Activated effector memory CD4-positive, alpha-beta T cell treated with anti-CD3 and anti-CD28 coated beads, Interleukin-2, amount 50 U/mL, for 16 hours (primary cell): Measurements from ENCODE around the gene NABP2.
"Not testable (repeated sequence)": the region's sequence is repeated elsewhere in the genome, so short reads cannot be mapped to it uniquely, and the experiment has no call there.

Experiments used
- DNase-seq: peaks from one replicate; pipeline ENCODE4 v3.0.0-alpha.2; 2020

The NABP2 gene

GRCh38 chr12:56224102-56224701 lies at the start of gene NABP2:
Gene NABP2, plus strand, starts transcription at chr12:56224342. Its CDS starts 515 bp downstream, at chr12:56224857.
- DNase-seq: peak; percentile 98

- DNase-seq: no peak
These were observed 45.8 kb upstream of the NABP2 start for GRCh38 chr12:56178347-56178746.

- DNase-seq: no peak
These were observed 37.2 kb upstream of the NABP2 start for GRCh38 chr12:56186957-56187356.

GRCh38 chr12:56188131-56188777 lies 35.9 kb upstream of the NABP2 start:
- DNase-seq: no peak

GRCh38 chr12:56188778-56189098 lies 35.4 kb upstream of the NABP2 start:
- DNase-seq: peak; percentile 72

- DNase-seq: peak; percentile 94
These were observed 34.8 kb upstream of the NABP2 start, which contains the start of gene SMARCC2 for GRCh38 chr12:56189099-56189917. Gene SMARCC2, minus strand, starts transcription at chr12:56189483. Its CDS starts 22 bp downstream, at chr12:56189461.

GRCh38 chr12:56189918-56190694 lies 34.0 kb upstream of the NABP2 start:
- DNase-seq: peak; percentile 92

GRCh38 chr12:56190695-56191155 lies 33.4 kb upstream of the NABP2 start:
- no peak for DNase-seq

GRCh38 chr12:56192582-56192981 lies 31.6 kb upstream of the NABP2 start:
- DNase-seq: no peak

- peak; percentile 83 for DNase-seq
These were observed 31.0 kb upstream of the NABP2 start for GRCh38 chr12:56193025-56193578.

- not testable (repeated sequence) for DNase-seq
These were observed 27.2 kb upstream of the NABP2 start for GRCh38 chr12:56196818-56197550.

- DNase-seq: no peak
These were observed 26.1 kb upstream of the NABP2 start for GRCh38 chr12:56197921-56198635.

GRCh38 chr12:56198836-56199235 lies 25.3 kb upstream of the NABP2 start:
- no peak for DNase-seq

- no peak for DNase-seq
These were observed 21.8 kb upstream of the NABP2 start for GRCh38 chr12:56202366-56202765.

- DNase-seq: no peak
These were observed 21.3 kb upstream of the NABP2 start for GRCh38 chr12:56202838-56203237.

- no peak for DNase-seq
These were observed 19.9 kb upstream of the NABP2 start for GRCh38 chr12:56204275-56204674.

- no peak for DNase-seq
These were observed 18.7 kb upstream of the NABP2 start for GRCh38 chr12:56205445-56205844.

GRCh38 chr12:56206452-56207166 lies 17.5 kb upstream of the NABP2 start:
- peak; percentile 75 for DNase-seq

- no peak for DNase-seq
These were observed 16.1 kb upstream of the NABP2 start for GRCh38 chr12:56208006-56208405.

- DNase-seq: no peak
These were observed 11.8 kb upstream of the NABP2 start for GRCh38 chr12:56212361-56212760.

GRCh38 chr12:56213878-56214277 lies 10.3 kb upstream of the NABP2 start:
- no peak for DNase-seq
